Activated naive CD8-positive, alpha-beta T cell treated with anti-CD3 and anti-CD28 coated beads, Interleukin-2, amount 10 ng/mL, durations not matched to agents 7 days and 5 days (primary cell): ENCODE data around the gene CEP350. TPM values are rescaled to one million over a fixed set of nuclear protein-coding genes. Genes with fewer than 3 reads are reported as not detected.

Experiments used
- ATAC-seq: fragments of 150-1000 bp; cut with Tn5 transposase; one replicate; pipeline ENCODE4 v1.10.0; 2021; ENCODE audit warnings: low read depth, moderate library complexity
- POLR2A ChIA-PET: fragments of 350-600 bp; sonication (Branson Sonifier 250); formaldehyde crosslinking; loops from one replicate; lab custom pipeline; 2021; ENCODE audit warnings: antibody characterized with exemption; lab: Charles Lee
- DNase-seq: peaks from one replicate; pipeline ENCODE4 v3.0.0; 2021
- H3K27ac Mint-ChIP-seq: one replicate; pipeline ENCODE4 v1.8.0; 2022; ENCODE audit warnings: mild to moderate bottlenecking, mixed read lengths
- H3K27me3 Mint-ChIP-seq: one replicate; pipeline ENCODE4 v1.8.0; 2022; ENCODE audit warnings: mild to moderate bottlenecking, moderate library complexity, mixed read lengths
- H3K36me3 Mint-ChIP-seq: one replicate; pipeline ENCODE4 v1.8.0; 2021; ENCODE audit warnings: mild to moderate bottlenecking, mixed read lengths
- H3K4me1 Mint-ChIP-seq: one replicate; pipeline ENCODE4 v1.8.0; 2021; ENCODE audit warnings: mixed read lengths
- H3K4me3 Mint-ChIP-seq: one replicate; pipeline ENCODE4 v1.8.0; 2022; ENCODE audit warnings: mild to moderate bottlenecking, moderate library complexity, mixed read lengths
- H3K9me3 Mint-ChIP-seq: one replicate; pipeline ENCODE4 v1.8.0; 2021; ENCODE audit warnings: mixed read lengths
- total RNA-seq, 2 experiments: library from RNA; stranded (reverse); gene quantifications; one replicate each; pipeline ENCODE4 v1.2.3, GENCODE V29; 2021

The CEP350 gene
- total RNA-seq, 2 experiments from 2014 or later: 63.4 to 73.6 TPM

DNA sequence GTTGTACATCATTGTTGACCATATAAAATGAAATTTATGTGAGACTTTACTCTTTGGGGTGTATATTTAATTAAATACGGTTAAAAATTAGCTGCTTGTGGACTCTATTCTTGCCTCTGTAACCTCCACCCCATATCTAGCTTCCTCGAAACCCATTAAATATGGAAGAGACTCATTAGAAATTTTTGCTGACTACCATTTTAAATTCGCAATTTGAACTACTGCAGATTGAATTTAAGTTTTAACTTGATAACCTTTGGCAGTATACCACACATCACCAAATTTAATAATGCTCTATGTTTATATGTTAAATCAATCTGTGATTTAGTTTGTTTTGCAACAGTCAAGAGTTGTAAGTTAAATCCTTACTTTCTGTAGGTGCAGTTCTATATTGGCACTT is 111.5 kb downstream of the CEP350 start:
- Mint-ChIP-seq H3K9me3 (no peaks in the 10 kb centered on the region), H3K27me3 (no peaks in the 10 kb centered on the region), H3K36me3 (peaks cover 21% of the 10 kb centered on the region), H3K27ac (no peak overlapping the region), H3K4me1 (no peaks in the 10 kb centered on the region), H3K4me3 (no peak overlapping the region)
- no peak for ATAC-seq
- no peak for DNase-seq
- POLR2A ChIA-PET: no interaction called here

DNA sequence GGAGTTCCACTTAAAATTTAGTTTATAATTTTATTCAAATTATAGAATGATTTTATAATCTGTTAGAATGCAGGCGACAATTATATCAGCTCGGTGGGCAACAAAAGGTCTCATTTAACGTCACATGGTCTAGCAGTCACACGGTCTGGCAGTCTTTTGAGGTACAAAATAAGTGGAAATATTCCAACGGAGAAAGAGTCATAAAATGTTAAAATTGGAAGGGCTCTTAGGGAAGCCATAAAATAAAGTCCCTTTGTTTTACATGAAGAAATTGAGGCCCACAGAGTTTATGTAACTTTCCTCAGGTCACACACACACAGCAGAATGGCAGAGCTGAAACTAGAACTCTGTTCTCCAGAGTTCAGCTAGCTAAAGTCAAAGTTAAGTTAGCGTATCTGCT is 115.7 kb downstream of the CEP350 start:
- peaks cover 21% of the 10 kb centered on the region for H3K36me3 Mint-ChIP-seq
- H3K27ac Mint-ChIP-seq: no peak overlapping the region
- POLR2A ChIA-PET: no interaction called here

DNA sequence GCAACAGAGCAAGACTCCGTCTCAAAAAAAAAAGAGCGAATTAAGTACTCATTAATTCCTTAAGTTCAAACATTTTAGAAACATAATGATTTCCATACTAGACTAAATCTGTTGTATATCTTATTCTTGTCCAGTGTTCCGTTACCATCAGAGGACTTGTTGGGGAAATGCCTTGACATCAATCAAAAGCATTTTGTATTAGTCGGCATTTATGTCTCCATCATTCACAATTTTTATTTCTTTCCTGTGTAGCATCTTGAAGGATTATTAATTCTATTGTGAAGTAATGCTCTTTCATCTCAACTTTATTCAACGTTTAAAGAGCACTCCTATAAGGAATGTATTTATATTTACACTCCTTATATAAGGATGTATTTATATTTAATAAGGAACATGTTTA is 117.1 kb downstream of the CEP350 start:
- DNase-seq (no peak), ATAC-seq (no peak)
- H3K27me3 Mint-ChIP-seq: no peaks in the 10 kb centered on the region
- H3K9me3 Mint-ChIP-seq: no peaks in the 10 kb centered on the region
- H3K27ac Mint-ChIP-seq: no peak overlapping the region
- H3K4me3 Mint-ChIP-seq: no peak overlapping the region
- POLR2A ChIA-PET: no interaction called here
- no peaks in the 10 kb centered on the region for H3K4me1 Mint-ChIP-seq
- peaks cover 23% of the 10 kb centered on the region for H3K36me3 Mint-ChIP-seq

More for the DNA sequence above, 115.7 kb downstream of the CEP350 start:
- DNase-seq (no peak), ATAC-seq (no peak)
- Mint-ChIP-seq H3K4me3 (no peak overlapping the region), H3K9me3 (no peaks in the 10 kb centered on the region), H3K27me3 (no peaks in the 10 kb centered on the region), H3K4me1 (no peaks in the 10 kb centered on the region)

DNA sequence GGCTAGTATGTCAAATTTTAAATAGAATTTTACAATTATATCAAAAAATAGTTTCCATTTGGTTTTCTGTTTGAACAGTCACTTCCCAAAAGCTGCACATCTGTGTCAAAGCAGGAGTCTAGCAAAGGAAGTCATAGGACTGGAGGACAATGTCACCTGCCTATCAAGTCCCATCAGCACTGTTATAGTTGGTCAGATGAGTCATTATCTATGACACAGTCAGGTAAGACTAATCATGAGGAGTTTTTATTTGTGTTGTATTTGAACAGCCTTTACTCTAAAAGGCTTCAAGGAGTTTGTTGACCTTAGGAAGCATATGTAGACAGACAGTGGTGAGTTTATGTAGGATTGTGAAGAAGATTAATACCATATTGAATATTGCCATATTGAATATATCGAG is 125.8 kb downstream of the CEP350 start:
- ATAC-seq (no peak), DNase-seq (no peak)
- H3K9me3 Mint-ChIP-seq: no peaks in the 10 kb centered on the region
- H3K36me3 Mint-ChIP-seq: peaks cover 15% of the 10 kb centered on the region
- POLR2A ChIA-PET: no interaction called here
- no peaks in the 10 kb centered on the region for H3K27me3 Mint-ChIP-seq
- no peak overlapping the region for H3K27ac Mint-ChIP-seq
- H3K4me1 Mint-ChIP-seq: peaks cover 2% of the 10 kb centered on the region
- H3K4me3 Mint-ChIP-seq: no peak overlapping the region

DNA sequence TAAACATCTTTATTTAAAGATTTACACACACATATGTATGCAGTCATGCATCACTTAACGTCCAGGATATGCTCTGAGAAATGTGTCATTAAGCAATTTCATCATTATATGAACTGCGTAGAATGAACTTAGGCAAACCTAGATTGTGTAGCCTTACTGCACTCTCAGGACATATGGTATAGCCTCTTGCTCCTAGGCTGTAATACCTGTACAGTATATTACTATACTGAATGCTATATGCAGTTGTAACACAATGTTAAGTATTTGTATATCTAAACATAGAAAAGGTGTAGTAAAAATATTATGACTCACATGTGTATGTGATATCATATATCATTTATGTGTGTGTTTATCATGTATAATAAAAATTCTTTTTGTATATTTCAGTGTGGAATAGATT is 126.9 kb downstream of the CEP350 start:
- Mint-ChIP-seq H3K4me3 (no peak overlapping the region), H3K27me3 (no peaks in the 10 kb centered on the region), H3K36me3 (peaks cover 12% of the 10 kb centered on the region), H3K27ac (no peak overlapping the region), H3K4me1 (peaks cover 2% of the 10 kb centered on the region), H3K9me3 (no peaks in the 10 kb centered on the region)
- POLR2A ChIA-PET: interaction anchor here (0.6 kb wide), 1 partner anchor 192 kb away, joined by 3 read pairs; no protein-coding TSS in a partner anchor
- no peak for DNase-seq
- no peak for ATAC-seq

DNA sequence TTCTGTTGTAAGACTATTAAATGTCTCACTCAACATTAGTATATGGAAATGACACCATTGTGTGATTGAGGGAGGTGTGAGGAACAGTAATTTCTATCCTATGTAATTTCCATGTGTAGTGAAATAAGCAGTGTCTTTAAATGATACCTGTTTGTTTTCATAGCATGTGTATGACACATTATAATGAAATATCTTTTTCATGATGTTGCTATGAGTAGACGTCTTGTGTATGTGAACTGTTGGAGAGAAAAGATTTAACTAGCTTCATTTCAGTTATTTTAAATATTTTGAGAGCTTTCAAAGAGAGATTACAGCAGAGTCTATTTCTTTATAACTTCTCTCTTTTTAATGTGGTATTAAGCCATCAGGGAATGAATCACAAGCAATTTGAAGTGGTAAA is 128.6 kb downstream of the CEP350 start:
- POLR2A ChIA-PET: no interaction called here
- peaks cover 14% of the 10 kb centered on the region for H3K36me3 Mint-ChIP-seq

DNA sequence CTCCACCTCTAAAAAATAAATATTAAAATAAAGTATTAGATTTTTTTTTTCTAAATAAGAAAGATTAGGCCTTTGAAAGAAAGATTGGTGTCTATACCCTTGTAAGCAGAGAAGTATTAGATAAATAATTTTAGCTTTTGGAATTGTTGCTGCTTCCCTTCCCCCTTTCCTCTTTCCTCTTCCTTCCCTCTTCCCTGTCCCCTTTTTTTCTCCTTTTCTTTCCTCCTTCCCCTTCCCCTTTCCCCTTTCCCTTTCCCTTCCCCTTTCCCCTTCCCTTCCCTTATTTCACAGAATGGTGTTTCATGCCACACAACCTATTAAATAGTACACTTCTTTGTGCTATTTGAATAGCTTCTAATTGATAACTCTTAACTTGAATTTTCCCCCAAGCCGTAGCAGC is 130.3 kb downstream of the CEP350 start:
- Mint-ChIP-seq H3K36me3 (peaks cover 18% of the 10 kb centered on the region), H3K9me3 (no peaks in the 10 kb centered on the region), H3K27me3 (no peaks in the 10 kb centered on the region), H3K4me3 (no peak overlapping the region), H3K27ac (no peak overlapping the region), H3K4me1 (peaks cover 3% of the 10 kb centered on the region)
- DNase-seq: no peak
- POLR2A ChIA-PET: no interaction called here
- ATAC-seq: no peak

More for the DNA sequence above, 128.6 kb downstream of the CEP350 start:
- Mint-ChIP-seq H3K27ac (no peak overlapping the region), H3K4me1 (peaks cover 2% of the 10 kb centered on the region), H3K4me3 (no peak overlapping the region), H3K27me3 (no peaks in the 10 kb centered on the region), H3K9me3 (no peaks in the 10 kb centered on the region)
- DNase-seq (no peak), ATAC-seq (no peak)

DNA sequence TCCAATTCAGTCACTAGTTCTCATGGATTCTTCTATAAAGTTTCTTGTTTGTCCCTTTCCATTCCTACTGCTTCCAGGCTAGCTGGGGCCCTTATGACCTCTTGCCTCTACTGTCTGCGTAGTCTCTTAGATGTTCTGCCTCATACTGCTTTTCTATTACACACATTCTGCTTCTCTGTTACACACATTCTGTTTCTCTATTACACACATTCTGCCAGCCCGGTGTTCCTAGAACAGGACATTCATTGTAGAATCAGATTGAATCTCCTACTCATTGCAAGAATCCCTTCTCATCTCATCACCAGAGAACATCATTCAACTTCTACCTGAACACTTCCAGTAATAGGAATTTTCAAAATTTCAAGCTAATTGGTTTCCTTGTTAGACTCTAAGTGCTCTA is 130.7 kb downstream of the CEP350 start:
- DNase-seq: no peak
- no peak for ATAC-seq
- Mint-ChIP-seq H3K27ac (no peak overlapping the region), H3K9me3 (no peaks in the 10 kb centered on the region), H3K36me3 (peaks cover 20% of the 10 kb centered on the region), H3K4me1 (peaks cover 3% of the 10 kb centered on the region), H3K4me3 (no peak overlapping the region), H3K27me3 (no peaks in the 10 kb centered on the region)
- POLR2A ChIA-PET: no interaction called here

DNA sequence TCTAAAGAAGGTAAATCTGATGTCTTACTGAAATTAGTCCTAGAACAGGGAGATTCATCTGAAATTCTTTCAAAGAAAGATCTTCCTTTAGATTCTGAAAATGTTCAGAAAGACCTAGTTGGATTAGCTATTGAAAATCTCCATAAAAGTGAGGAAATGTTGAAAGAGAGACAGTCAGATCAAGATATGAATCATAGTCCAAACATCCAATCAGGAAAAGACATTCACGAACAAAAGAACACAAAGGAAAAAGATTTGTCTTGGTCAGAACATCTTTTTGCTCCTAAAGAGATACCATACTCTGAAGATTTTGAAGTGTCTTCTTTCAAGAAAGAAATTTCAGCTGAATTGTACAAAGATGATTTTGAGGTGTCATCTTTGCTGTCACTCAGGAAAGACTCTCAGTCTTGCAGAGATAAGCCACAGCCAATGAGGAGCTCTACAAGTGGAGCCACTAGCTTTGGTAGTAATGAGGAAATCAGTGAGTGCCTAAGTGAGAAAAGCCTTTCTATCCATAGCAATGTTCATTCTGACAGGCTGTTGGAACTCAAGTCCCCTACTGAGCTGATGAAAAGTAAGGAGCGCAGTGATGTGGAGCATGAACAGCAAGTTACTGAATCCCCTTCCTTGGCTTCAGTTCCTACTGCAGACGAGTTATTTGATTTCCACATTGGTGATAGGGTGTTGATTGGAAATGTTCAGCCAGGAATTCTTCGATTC is 138.5 kb downstream of the CEP350 start:
- H3K27ac Mint-ChIP-seq: no peak overlapping the region
- H3K9me3 Mint-ChIP-seq: no peaks in the 10 kb centered on the region
- POLR2A ChIA-PET: no interaction called here
- no peaks in the 10 kb centered on the region for H3K27me3 Mint-ChIP-seq
- no peak overlapping the region for H3K4me3 Mint-ChIP-seq
- DNase-seq (no peak), ATAC-seq (no peak)
- peaks cover 1% of the 10 kb centered on the region for H3K4me1 Mint-ChIP-seq
- H3K36me3 Mint-ChIP-seq: peaks cover 44% of the 10 kb centered on the region

DNA sequence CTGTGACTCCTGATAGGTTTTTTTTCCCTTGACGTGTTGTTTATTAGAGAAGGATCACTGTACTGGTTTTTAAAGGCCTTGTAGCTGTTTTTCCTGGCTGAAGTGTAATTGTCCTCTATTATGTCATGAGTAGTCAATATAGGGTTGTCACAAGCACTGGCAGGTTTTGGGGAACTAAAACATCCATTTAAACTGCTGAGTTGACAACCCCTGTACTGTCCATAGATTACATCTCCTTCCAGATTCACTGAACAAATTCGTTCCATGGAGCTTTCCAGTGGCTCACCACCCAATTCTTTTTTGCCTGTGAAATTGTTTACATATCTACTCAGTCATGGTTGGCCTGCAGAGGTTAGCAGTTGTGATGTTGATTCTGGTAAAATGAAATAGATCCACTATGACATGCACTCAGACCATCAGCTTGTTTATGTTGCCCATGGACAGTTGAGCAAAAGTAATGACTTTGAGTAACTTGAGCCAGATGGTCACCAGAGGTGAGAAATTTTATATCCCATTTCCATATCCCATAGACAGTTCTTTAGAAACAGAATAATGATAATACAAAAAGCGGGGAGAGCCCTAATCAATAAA is 140.2 kb downstream of the CEP350 start:
- no peak overlapping the region for H3K27ac Mint-ChIP-seq
- peaks cover under 1% of the 10 kb centered on the region for H3K4me1 Mint-ChIP-seq
- H3K4me3 Mint-ChIP-seq: no peak overlapping the region
- POLR2A ChIA-PET: no interaction called here
- DNase-seq: no peak
- peaks cover 46% of the 10 kb centered on the region for H3K36me3 Mint-ChIP-seq
- H3K9me3 Mint-ChIP-seq: no peaks in the 10 kb centered on the region
- ATAC-seq: no peak
- no peaks in the 10 kb centered on the region for H3K27me3 Mint-ChIP-seq

DNA sequence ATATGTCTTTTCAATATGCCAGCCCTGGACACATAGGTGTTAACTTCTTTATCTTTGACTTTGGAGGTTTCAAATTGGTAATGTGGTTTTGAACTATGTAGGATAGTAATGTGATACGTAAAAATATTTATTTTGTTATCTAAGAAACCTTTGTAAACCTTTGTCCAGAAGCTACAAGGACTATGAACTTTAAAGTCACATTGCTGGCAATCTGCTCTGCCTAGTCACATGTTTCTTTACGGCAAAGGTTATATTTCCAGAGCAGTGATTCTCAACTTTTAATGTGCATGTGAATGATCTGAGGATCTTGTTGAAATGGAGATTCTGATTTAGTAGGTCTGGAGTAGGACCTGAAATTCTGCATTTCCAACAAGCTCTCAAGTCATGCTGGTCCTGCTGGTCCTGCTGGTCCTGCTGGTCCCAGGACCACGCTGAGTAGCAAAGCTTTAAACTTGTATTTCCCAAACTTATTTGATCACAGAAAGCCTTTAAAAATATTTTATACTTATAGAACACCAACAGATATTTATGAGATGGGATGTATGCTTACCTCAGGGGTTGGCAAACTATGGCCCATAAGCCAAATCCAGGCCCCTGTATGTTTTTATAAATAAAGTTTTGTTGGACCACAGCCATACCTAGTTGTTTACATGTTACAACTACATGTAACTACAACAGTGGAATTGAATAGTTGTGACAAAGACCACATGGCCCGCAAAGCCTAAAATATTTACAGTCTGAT is 142.1 kb downstream of the CEP350 start:
- H3K4me1 Mint-ChIP-seq: peaks cover 14% of the 10 kb centered on the region
- no peaks in the 10 kb centered on the region for H3K27me3 Mint-ChIP-seq
- H3K9me3 Mint-ChIP-seq: no peaks in the 10 kb centered on the region
- DNase-seq: no peak
- peaks cover 55% of the 10 kb centered on the region for H3K36me3 Mint-ChIP-seq
- no peak for ATAC-seq
- H3K27ac Mint-ChIP-seq: no peak overlapping the region
- POLR2A ChIA-PET: no interaction called here
- no peak overlapping the region for H3K4me3 Mint-ChIP-seq

DNA sequence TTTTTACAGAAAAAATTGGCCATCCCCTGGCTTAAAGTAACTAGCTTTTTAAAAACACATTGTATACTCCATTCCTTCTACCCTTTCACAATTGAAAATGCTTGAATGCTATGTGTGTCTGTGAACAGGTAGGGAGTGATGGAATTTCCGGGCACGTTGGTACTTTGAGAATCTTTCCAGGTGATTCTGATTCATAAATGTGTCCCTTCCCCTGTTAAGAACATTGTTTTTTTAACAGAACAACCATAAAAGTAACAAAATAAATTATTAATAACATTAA is 142.7 kb downstream of the CEP350 start:
- Mint-ChIP-seq H3K27ac (no peak overlapping the region), H3K9me3 (no peaks in the 10 kb centered on the region), H3K27me3 (no peaks in the 10 kb centered on the region), H3K4me3 (no peak overlapping the region), H3K36me3 (peaks cover 55% of the 10 kb centered on the region), H3K4me1 (peaks cover 14% of the 10 kb centered on the region)
- POLR2A ChIA-PET: no interaction called here
- ATAC-seq (no peak), DNase-seq (no peak)

DNA sequence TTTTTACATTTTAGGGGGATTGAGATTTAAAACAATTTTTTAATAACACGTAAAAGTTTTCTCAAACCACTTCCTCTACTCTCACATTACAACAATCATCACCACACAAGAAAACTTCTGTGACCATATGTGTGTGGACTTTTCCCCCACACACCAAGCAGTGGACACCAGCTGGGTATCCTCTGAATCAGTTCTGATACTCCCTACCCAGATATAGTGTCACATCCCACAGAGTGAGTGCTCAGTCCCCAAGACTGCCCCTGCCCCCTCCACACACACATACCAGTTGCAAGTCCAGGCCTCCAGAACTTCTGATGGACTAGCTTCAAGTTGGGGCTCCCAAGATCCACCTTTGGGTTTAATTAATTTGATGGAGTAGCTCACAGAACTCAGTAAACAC is 146.8 kb downstream of the CEP350 start:
- Mint-ChIP-seq H3K27ac (no peak overlapping the region), H3K36me3 (peaks cover 33% of the 10 kb centered on the region)
- no peak for DNase-seq

DNA sequence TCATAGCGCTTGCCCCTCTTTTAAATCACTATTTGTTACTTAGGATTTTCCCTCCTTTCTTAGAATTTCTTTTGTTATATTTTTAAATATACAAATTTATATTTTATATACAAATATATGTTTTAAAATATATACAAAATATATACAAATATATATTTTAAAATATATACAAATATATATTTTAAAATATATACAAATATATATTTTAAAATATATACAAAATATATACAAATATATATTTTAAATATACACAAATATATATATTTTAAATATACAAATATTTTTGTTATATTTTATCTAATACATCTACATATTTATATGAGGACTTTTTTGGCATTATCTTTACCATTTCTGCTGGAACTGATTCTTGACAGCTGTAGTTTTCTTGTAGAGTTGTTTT is 149.2 kb downstream of the CEP350 start:
- H3K4me1 Mint-ChIP-seq: peaks cover 14% of the 10 kb centered on the region
- no peaks in the 10 kb centered on the region for H3K9me3 Mint-ChIP-seq
- H3K27me3 Mint-ChIP-seq: no peaks in the 10 kb centered on the region
- no peak overlapping the region for H3K27ac Mint-ChIP-seq
- no peak overlapping the region for H3K4me3 Mint-ChIP-seq
- POLR2A ChIA-PET: no interaction called here
- peaks cover 32% of the 10 kb centered on the region for H3K36me3 Mint-ChIP-seq
- ATAC-seq: no peak
- DNase-seq: no peak

More for the DNA sequence above, 146.8 kb downstream of the CEP350 start:
- POLR2A ChIA-PET: no interaction called here
- H3K9me3 Mint-ChIP-seq: no peaks in the 10 kb centered on the region
- ATAC-seq: no peak
- no peak overlapping the region for H3K4me3 Mint-ChIP-seq
- peaks cover 14% of the 10 kb centered on the region for H3K4me1 Mint-ChIP-seq
- no peaks in the 10 kb centered on the region for H3K27me3 Mint-ChIP-seq
